ENCODE results near the gene SLC35B2.

Gene SLC35B2

DNA sequence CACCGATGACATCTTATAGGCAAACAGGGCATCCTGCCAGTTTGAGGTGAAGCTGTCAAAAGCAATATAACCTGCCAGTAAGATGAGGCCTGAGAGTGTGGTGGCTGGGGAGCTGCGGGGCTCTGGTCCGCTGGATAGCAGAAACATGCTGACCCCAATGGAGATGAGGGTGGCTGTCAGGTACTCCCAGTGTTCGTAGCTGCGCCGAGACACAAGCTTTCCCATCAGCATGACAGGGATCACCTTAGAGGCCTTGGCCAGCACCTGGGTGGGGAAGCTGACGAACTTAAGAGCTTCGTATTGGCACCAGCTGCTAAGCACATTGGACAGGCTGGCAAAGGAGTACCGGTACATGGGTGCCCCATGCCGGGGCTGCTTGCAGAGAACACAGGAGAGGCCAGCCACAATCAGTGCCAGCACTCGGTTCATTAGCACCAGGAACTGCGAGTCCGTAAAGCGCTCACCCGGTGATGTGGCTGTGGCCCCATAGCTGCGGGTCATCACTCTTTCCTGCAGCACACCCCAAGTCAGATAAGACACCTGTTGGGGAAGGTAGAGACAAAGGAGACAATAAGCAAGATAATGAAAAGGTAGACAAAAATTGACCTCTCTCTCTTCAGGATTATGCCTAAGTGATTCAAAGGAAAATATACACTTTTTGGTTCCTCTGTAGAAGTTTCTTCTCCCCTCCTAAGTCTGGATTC, 2.1 kb downstream of the SLC35B2 start:
- DNase-seq (ENCODE audit: low read depth in 1 of 2, low spot score in 1 of 2): peak in 1 of 2 donors; percentile 39

DNA sequence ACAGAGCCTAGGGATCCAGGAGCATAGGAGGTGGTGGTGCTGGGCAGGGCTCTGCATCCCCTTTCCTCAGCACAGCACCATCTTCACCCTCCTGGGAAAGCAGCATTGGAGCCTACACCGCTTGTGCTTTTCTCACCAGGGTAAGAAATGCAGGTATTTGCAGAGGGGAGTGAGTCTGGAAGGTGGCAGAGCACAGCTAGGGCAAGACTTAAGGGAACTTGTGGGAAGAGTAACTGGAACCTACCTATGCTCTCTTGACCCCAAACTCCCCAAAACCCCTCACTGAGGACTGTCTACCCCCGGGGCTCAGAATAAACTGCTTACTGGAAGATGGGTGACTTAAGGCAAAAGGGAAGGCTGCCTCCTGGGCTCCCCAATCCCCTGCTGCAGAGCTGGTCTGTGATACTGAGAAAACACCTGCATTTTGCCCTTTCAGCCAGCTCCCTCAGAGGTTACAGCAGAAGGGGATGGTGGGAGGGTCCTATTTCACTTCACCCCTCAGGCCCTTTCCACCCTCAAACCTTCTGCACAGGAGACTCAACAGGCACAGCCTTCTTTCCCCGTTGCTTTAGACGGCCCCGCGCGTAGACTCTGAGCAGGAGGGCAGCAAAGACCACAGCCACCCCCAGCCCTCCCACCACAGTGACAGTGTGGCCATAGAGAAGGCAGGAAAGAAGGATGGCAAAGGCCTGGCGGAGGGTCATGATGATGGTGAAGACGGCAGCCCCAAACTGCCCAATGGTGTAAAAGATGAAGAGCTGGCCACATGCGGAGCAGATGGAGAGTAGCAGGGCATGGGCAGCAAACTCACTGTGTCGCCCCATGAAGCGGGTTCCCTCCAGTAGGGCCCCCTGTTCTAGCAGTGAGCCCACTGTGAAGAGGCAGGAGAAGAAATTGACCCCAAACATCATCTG, 2.9 kb downstream of the SLC35B2 start:
- no peak for DNase-seq (ENCODE audit: low read depth in 1 of 2, low spot score in 1 of 2)

DNA sequence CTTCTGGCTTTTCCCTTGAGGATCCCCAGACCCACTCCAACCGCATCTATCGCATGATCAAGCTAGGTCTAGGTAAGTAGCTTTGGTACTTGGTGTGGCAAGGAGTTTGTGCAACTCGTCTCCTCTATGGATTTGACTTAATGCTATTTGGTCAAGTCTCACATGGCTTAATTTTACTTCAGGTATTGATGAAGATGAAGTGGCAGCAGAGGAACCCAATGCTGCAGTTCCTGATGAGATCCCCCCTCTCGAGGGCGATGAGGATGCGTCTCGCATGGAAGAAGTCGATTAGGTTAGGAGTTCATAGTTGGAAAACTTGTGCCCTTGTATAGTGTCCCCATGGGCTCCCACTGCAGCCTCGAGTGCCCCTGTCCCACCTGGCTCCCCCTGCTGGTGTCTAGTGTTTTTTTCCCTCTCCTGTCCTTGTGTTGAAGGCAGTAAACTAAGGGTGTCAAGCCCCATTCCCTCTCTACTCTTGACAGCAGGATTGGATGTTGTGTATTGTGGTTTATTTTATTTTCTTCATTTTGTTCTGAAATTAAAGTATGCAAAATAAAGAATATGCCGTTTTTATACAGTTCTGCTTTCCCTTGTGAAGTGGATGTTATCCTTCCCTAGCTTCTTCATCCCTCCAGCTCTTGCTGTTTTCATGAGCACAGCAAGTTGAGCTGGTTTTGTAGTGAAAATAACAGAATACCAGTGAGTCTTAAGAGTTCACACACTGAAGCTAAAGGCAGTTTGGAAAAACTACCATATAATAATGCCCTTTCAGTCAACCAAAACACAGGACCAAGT, 3.8 kb downstream of the SLC35B2 start:
- DNase-seq (ENCODE audit: low read depth in 1 of 2, low spot score in 1 of 2): no peak

DNA sequence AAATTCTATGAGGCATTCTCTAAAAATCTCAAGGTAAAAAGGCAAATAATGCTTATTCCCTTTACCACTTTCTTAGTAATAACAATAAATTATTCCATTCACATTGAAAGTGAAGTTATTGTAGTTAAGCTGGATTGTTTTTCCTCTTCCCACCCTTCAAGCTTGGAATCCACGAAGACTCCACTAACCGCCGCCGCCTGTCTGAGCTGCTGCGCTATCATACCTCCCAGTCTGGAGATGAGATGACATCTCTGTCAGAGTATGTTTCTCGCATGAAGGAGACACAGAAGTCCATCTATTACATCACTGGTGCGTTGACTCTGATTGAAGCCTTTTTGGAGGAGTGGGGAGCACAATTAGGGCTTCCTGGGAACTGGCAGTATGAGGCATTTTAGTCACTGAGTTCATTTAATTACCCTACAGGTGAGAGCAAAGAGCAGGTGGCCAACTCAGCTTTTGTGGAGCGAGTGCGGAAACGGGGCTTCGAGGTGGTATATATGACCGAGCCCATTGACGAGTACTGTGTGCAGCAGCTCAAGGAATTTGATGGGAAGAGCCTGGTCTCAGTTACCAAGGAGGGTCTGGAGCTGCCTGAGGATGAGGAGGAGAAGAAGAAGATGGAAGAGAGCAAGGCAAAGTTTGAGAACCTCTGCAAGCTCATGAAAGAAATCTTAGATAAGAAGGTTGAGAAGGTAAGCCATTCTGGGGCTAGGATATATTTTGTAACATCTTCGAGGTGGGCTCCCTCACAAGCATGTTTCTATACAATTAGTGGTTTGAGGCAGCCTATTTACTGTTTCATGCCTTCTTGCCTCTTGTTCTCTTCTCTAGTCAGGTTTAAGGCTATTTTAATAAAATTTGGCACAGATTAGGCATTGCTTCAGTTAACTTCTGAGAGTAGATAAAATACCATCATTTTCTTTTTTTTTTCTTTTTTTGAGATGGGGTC, 5.5 kb downstream of the SLC35B2 start:
- no peak for DNase-seq (ENCODE audit: low read depth in 1 of 2, low spot score in 1 of 2)

DNA sequence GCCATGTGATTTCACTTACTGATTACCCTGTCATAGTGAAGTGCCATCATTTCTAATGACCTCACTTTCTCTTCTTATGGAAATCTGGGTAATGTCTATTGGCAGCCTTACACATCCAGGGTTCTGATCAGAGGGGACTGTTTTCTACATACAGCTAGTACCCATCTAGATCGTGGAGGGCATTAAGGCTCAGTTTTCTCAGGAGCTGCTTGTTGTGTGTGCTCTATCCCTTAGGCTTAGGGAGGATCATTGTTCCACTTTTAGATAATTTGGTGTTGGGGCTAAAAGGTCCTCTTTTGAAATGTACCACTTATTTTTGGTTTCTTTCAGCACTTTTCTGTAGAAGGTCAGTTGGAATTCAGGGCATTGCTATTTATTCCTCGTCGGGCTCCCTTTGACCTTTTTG, 6.6 kb downstream of the SLC35B2 start:
- no peak for DNase-seq (ENCODE audit: low read depth in 1 of 2, low spot score in 1 of 2)

DNA sequence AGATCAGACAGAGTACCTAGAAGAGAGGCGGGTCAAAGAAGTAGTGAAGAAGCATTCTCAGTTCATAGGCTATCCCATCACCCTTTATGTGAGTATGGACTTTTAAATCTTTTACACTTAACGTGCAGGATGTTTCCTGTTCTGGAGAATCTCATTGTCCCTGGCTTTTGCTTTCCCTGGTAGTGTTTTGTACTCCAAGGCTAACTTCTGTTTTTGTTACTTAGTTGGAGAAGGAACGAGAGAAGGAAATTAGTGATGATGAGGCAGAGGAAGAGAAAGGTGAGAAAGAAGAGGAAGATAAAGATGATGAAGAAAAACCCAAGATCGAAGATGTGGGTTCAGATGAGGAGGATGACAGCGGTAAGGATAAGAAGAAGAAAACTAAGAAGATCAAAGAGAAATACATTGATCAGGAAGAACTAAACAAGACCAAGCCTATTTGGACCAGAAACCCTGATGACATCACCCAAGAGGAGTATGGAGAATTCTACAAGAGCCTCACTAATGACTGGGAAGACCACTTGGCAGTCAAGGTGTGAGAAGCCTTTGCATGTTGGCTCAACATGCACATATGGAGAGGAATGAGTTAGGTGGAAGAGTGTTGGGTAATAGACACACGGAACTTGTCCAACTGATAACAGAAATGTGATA, 7.1 kb downstream of the SLC35B2 start:
- no peak for DNase-seq (ENCODE audit: low read depth in 1 of 2, low spot score in 1 of 2)

DNA sequence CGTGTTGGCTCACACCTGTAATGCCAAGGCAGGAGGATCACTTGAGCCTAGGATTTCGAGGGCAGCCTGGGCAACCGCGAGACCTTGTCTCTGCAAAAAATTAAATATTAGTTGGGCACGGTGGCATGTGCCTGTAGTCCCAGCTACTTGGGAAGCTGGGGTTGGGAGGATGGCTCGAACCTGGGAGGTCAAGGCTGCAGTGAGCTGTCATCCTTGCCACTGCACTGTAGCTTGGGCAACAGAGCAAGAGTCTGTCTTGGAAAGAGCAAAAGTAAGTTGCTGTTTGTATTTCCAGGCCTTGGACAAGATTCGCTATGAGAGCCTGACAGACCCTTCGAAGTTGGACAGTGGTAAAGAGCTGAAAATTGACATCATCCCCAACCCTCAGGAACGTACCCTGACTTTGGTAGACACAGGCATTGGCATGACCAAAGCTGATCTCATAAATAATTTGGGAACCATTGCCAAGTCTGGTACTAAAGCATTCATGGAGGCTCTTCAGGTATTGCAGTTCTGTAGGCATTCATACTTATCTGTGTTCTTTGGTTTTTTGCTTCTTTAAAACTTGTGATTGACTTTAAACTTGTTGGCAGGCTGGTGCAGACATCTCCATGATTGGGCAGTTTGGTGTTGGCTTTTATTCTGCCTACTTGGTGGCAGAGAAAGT, 8.1 kb downstream of the SLC35B2 start:
- DNase-seq (ENCODE audit: low read depth in 1 of 2, low spot score in 1 of 2): no peak

DNA sequence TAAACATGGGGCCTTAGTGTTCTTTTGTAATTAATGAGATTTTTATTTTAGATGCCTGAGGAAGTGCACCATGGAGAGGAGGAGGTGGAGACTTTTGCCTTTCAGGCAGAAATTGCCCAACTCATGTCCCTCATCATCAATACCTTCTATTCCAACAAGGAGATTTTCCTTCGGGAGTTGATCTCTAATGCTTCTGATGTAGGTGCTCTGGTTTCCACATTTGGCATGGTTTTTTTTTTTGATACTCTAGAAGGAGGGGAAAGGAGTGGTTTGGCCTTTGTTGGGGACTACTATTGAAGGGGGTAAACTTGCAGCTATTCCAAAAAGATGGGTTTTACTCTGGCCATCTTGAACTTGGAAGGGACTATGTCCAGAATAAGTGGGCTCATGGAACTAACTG, 8.7 kb downstream of the SLC35B2 start:
- DNase-seq (ENCODE audit: low read depth in 1 of 2, low spot score in 1 of 2): no peak

DNA sequence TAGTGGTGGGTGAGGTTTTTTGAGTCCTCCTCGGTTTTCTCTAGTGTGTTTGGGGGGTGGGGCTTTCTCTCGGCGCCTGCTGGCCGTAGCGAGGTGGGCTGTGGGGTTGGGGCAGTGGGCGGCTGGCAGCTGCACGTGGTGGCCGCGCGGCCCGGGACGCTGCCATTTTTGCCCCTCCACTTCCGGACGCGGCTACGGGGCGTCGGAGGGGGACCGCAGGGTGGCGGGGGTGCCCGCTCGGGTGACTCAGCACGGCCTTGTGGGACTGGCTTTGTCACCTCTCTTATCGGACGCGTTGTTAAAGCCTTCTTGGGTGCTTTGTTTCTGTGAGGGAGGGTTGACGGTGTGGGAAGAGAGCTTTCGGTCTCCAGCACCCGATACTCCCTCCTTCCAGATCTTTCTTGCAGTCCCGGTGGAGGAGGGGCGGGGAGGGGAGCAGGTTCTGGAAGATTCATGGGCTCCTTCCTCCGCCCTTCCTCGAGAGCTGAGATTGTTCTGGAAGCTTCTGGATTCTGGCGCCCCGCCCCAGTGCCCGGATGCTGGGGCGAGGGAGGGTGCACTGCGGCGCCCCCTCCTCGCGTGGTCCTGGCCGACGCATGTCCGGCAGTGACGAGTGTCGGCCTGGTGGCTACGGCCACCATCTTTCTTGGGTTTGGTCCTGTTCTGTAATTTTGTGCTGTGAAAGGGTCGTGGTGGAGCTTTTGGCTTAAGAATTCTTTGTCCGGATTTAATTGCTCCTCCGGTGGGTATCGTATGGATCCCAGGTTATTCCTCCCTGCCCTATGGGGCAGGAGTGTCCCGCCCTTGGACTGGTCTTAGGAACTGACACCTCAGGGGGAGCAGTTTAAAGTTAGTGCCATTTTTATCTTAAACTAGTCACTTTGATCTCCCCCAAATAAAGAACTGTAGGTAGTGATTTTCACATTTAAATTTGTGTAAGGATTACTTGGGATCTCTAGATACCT, 9.7 kb downstream of the SLC35B2 start:
- peak; percentile 84 for DNase-seq (ENCODE audit: low read depth in 1 of 2, low spot score in 1 of 2)

DNA sequence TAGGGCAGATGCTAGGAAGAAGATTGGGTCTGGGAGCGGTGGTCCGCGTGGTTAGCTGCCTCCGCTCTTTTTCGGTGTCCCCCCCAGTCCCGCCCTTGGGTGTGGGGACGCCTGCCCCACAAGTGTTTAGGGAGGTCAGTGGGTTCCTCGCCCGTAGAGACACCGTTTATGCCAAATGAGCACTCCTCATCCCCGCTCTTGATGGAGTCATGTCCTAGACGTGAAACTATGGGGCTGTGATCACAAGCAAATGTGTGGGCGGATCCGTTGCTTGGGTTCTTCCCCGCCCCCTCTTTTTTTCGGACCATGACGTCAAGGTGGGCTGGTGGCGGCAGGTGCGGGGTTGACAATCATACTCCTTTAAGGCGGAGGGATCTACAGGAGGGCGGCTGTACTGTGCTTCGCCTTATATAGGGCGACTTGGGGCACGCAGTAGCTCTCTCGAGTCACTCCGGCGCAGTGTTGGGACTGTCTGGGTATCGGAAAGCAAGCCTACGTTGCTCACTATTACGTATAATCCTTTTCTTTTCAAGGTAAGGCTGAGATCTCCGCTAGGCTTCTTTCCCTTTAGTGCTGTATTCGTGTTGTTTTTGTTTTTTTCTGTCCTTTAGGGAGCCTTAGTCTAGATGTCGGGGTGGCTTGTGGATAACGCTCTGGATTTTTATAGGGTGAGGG, 10.5 kb downstream of the SLC35B2 start, which contains the start of gene HSP90AB1:
TSS of gene HSP90AB1 (plus strand) at position 439 of the 675 bp plus-strand sequence. CDS start 1,529 bp downstream, outside the sequence.
- peak; percentile 94 to 98 for DNase-seq (ENCODE audit: low read depth in 1 of 2, low spot score in 1 of 2)

DNA sequence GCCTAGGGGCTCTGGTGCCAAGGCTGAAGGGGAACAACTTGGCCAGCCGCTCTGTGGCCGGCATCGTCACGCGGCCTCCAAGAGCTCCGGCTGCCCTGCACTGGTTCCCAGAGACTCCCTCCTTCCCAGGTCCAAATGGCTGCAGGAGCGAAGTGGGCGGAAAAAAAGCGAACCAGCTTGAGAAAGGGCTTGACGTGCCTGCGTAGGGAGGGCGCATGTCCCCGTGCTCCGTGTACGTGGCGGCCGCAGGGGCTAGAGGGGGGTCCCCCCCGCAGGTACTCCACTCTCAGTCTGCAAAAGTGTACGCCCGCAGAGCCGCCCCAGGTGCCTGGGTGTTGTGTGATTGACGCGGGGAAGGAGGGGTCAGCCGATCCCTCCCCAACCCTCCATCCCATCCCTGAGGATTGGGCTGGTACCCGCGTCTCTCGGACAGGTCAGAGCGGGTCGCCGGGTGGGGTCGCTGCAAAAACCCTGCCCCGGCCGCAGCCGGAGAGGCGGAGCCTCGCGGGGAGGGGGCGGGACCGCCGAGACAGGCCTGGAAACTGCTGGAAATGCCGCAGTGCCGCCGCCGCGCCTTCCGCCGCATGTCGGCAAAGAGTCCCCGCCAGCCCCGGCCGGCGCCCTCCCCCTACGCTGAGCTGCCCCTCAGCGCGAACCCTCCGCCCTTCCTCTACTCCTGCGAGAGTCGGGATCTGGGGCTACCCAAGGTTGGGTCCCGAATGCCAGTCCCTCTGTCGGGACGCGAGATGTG, 11.2 kb downstream of the SLC35B2 start:
- DNase-seq (ENCODE audit: low read depth in 1 of 2, low spot score in 1 of 2): peak; percentile 74 to 77

DNA sequence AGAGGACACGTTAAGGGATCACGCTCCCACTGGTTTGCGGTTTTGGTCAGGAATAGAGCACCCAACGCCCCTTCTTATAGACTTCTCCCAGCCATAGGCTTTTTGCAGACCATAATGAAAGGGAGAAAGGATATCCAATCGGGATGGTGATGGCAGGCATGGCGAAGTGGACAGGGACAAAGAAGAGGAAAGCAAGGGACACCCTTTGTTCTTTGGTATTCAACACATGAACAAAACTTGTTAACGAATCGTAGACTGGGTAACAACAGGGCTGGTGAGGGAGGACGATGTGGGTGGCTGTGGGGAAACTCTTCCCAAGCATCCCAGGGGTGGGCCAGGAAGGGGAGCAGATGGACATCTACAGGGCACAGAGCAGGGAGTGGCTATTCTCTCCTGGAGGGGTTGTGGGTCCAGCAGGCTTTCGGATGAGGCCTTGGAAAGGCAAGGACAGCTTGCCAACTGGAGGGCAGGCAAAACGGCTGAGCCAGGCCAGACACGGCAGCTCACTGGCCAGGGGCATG, 11.9 kb downstream of the SLC35B2 start:
- no peak for DNase-seq (ENCODE audit: low read depth in 1 of 2, low spot score in 1 of 2)

DNA sequence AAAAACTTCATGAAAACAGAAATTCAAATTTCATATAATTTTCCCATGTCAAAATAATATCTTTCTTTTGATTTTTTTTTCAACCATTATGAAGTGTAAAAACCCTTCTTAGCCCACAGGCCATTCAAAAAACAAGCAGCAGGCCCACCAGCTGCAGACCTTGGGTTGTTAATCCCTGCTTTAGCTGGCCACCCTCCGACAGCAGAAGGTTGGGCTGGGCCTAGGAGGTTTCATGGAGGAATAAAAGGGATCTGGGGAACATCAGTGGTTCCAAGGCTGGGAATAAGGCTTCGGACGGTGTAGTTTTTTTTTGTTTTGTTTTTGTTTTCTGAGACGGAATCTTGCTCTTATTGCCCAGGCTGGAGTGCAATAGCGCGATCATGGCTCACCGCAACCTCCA, 14.0 kb downstream of the SLC35B2 start:
- no peak for DNase-seq (ENCODE audit: low read depth in 1 of 2, low spot score in 1 of 2)

DNA sequence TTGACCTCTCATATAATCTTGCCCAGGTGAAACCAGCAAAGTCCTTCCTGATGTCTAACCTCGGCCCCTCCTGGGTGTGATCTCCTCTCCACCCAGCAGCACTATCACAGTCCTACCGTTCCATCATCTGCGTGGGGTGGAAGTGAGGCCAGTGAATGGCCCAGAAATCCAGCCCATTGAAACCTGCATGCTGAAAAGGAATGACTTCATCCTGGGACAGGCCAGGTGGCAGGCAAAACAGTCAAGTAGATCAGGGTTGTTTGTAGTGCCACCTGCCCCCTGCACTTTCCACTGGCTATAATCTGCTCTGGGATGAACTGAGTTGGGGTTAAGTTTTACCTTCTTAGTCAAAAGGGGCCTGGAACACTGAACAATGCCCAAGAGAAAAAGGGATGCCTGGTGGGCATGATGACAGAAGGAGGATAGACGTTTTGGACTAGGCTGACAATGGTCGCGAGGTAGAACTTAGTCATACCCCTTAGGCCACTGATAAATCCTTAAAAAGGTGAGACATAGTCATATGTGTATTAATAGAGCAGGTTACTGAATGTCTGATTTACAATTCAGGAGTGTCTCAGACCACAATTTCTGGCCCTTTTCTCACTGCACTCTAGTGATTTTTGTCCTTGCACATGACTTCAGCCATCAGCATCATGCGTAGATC, 18.5 kb downstream of the SLC35B2 start:
- no peak for DNase-seq (ENCODE audit: low read depth in 1 of 2, low spot score in 1 of 2)

DNA sequence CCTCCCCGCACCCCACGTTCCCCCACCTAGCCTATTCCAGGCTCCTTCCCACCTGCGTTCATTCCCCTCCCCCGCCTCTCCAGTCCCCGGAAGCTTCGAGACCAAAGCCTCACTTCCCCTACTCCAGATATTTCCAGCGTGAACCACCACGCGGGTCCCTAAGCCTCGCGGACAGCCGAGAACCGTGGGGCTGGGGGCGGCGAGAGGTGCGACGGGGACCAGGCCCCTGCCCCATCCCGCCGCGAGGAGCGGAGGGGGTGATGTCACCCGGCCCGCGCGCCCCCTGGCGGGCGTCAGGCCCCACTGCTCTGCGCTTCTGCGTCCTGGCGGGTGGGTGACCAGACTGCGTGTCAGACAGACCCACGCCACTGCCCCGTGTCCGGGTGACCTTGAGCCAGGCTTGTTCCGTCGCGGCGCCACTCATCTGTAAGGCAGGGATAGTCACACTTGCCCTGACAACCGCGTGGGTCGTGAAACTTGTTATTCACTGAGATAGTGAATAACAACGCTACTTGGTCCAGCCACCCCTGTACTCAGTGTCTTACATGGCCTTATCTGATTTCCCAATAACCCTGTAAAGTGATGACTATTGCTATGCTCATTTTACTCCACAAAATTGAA, 19.4 kb downstream of the SLC35B2 start:
- DNase-seq (ENCODE audit: low read depth in 1 of 2, low spot score in 1 of 2): peak; percentile 64 to 66

All from activated CD4-positive, alpha-beta T cell treated with anti-CD3 and anti-CD28 coated beads, Interleukin-2, amount 50 U/mL, for 24 hours (primary cell).